GM12878 (cell line): Measurements from ENCODE around the gene ADAMTS18. TPM values are rescaled to one million over a fixed set of nuclear protein-coding genes. Genes with fewer than 3 reads are reported as not detected.

ENCODE experiments used
- ATAC-seq: fragments of 200-7000 bp; cut with Tn5 transposase; 3 replicates; pipeline ENCODE4 v1.9.1; 2020; ENCODE audit warnings: mild to moderate bottlenecking, moderate library complexity
- BruUV-seq: library from RNA; stranded (reverse); fragments of 400-500 nt; replicated peaks from 2 replicates; lab custom pipeline; 2021; lab: Mats Ljungman, UMichigan
- CTCF ChIA-PET: fragments of 300-600 bp; sonication (Branson Sonifier 250); formaldehyde crosslinking; extraction: SDS; loops from one replicate; lab custom pipeline; 2021; ENCODE audit warnings: inconsistent platforms; lab: Yijun Ruan, JAX
- POLR2A ChIA-PET: fragments of 350-600 bp; formaldehyde crosslinking; extraction: SDS; loops from one replicate; lab custom pipeline; 2021; ENCODE audit warnings: inconsistent platforms; lab: Charles Lee
- RAD21 ChIA-PET: fragments of 300-600 bp; sonication (Branson Sonifier 250); formaldehyde crosslinking; loops from one replicate; lab custom pipeline; 2023; ENCODE audit warnings: antibody characterized with exemption; ENCODE audit not compliant: unreplicated experiment; lab: Charles Lee
- SMC1A ChIA-PET: fragments of 300-600 bp; sonication (Branson Sonifier 250); formaldehyde crosslinking; loops from one replicate; lab custom pipeline; 2023; ENCODE audit not compliant: unreplicated experiment, uncharacterized antibody; lab: Charles Lee
- DNase-seq: peaks from one replicate; pipeline ENCODE4 v3.0.0-alpha.2; 2011; ENCODE audit warnings: low read depth, low spot score
- FAIRE-seq: peaks from 3 replicates; lab custom pipeline; 2011; peaks lifted over from hg19 to GRCh38; lab: Jason Lieb, UNC
- H2AFZ ChIP-seq: 2 replicates; pipeline ENCODE4 v1.6.0; 2011; ENCODE audit warnings: low read depth, low read length, control low read depth; ENCODE audit not compliant: control insufficient read depth
- H3K27ac ChIP-seq: 2 replicates; pipeline ENCODE4 v1.5.1; 2011; ENCODE audit warnings: control low read depth; ENCODE audit not compliant: control insufficient read depth, insufficient read depth
- H3K27me3 ChIP-seq, 2 experiments: replicated peaks in 1 of 2; 2 replicates each; pipeline versions ENCODE4 v1.6.0 to v1.6.1; 2011; ENCODE audit warnings: low read length in 1 of 2; ENCODE audit not compliant: control insufficient read depth in 2 of 2, insufficient read depth in 2 of 2
- H3K36me3 ChIP-seq, 2 experiments: 2 replicates each; pipeline ENCODE4 v1.5.1; 2011; ENCODE audit warnings: low read length in 1 of 2; ENCODE audit not compliant: control insufficient read depth in 2 of 2, insufficient read depth in 2 of 2
- H3K4me1 ChIP-seq: 2 replicates; pipeline ENCODE4 v1.6.1; 2011; ENCODE audit warnings: mild to moderate bottlenecking, low read length, moderate library complexity, mixed read lengths; ENCODE audit not compliant: control insufficient read depth, insufficient read depth
- H3K4me2 ChIP-seq: 2 replicates; pipeline ENCODE4 v1.6.0; 2011; ENCODE audit warnings: control low read depth; ENCODE audit not compliant: control insufficient read depth, insufficient read depth
- H3K4me3 ChIP-seq: fragments of 200-600 bp; sonication (generic); 2 replicates; pipeline ENCODE4 v1.5.1; 2016
- H3K79me2 ChIP-seq: 2 replicates; pipeline ENCODE4 v1.6.0; 2011; ENCODE audit warnings: low read length; ENCODE audit not compliant: control insufficient read depth, insufficient read depth
- H3K9ac ChIP-seq: 2 replicates; pipeline ENCODE4 v1.8.0; 2011; ENCODE audit warnings: low read length, control low read depth, mixed read lengths; ENCODE audit not compliant: control insufficient read depth, insufficient read depth
- H3K9me3 ChIP-seq: replicated peaks from 3 replicates; pipeline ENCODE4 v1.5.1; 2011; ENCODE audit warnings: mild to moderate bottlenecking, low read length; ENCODE audit not compliant: control insufficient read depth, insufficient read depth
- H4K20me1 ChIP-seq: 2 replicates; pipeline ENCODE4 v1.6.0; 2011; ENCODE audit not compliant: control insufficient read depth, insufficient read depth
- BRCA1 ChIP-seq: IDR thresholded peaks from 2 replicates; pipeline ENCODE4 v1.6.1; 2011; ENCODE audit warnings: low read depth, low read length, improper control_type of control experiment
- E2F8 ChIP-seq: fragments of 450-650 bp; IDR thresholded peaks from 2 replicates; pipeline ENCODE4 v1.6.1; 2018; ENCODE audit warnings: mild to moderate bottlenecking, low read depth, moderate library complexity; ENCODE audit not compliant: partially characterized antibody
- IKZF2 ChIP-seq, 2 experiments: fragments of 450-650 bp; IDR thresholded peaks; 2 replicates each; pipeline ENCODE4 v1.6.1; 2017; ENCODE audit warnings: mild to moderate bottlenecking in 2 of 2, moderate library complexity in 2 of 2
- KDM1A ChIP-seq: fragments of 200-600 bp; sonication (generic); IDR thresholded peaks from 2 replicates; pipeline ENCODE4 v1.6.1; 2016; ENCODE audit warnings: borderline replicate concordance
- KLF5 ChIP-seq: fragments of 450-650 bp; IDR thresholded peaks from 2 replicates; pipeline ENCODE4 v1.6.1; 2014; ENCODE audit warnings: mild to moderate bottlenecking; ENCODE audit not compliant: partially characterized antibody
- MTA3 ChIP-seq: IDR thresholded peaks from 2 replicates; pipeline ENCODE4 v1.6.1; 2012; ENCODE audit warnings: low read length, inconsistent platforms, borderline replicate concordance
- NFYA ChIP-seq: IDR thresholded peaks from 2 replicates; pipeline ENCODE4 v1.6.1; 2011; ENCODE audit warnings: low read depth, mild to moderate bottlenecking, low read length, improper control_type of control experiment, borderline replicate concordance
- PML ChIP-seq: IDR thresholded peaks from 2 replicates; pipeline ENCODE4 v1.6.1; 2012; ENCODE audit warnings: low read length, inconsistent platforms
- POLR2AphosphoS2 ChIP-seq: IDR thresholded peaks from 2 replicates; pipeline ENCODE4 v1.6.1; 2011; ENCODE audit warnings: low read depth, mild to moderate bottlenecking, low read length, improper control_type of control experiment, moderate library complexity
- PRDM15 ChIP-seq: fragments of 450-650 bp; formaldehyde crosslinking; IDR thresholded peaks from 2 replicates; pipeline ENCODE4 v1.4.0; 2020; ENCODE audit warnings: mild to moderate bottlenecking, moderate library complexity
- TCF7 ChIP-seq: IDR thresholded peaks from 2 replicates; pipeline ENCODE4 v1.6.1; 2014; ENCODE audit warnings: antibody characterized with exemption, borderline replicate concordance
- ZBTB11 ChIP-seq: fragments of 450-650 bp; formaldehyde crosslinking; IDR thresholded peaks from 2 replicates; pipeline ENCODE4 v1.5.0; 2022; ENCODE audit warnings: mild to moderate bottlenecking, missing genetic modification characterization
- ZNF274 ChIP-seq: IDR thresholded peaks from one replicate; pipeline ENCODE4 v1.8.0; 2011; ENCODE audit not compliant: insufficient read length, insufficient read depth
- WGBS: methylation state at CpG from one replicate; pipeline ENCODE4 v1.1.6; 2016; ENCODE audit warnings: low lambda C conversion rate; ENCODE audit not compliant: insufficient replicate concordance, insufficient coverage; ENCODE audit errors: missing lambda C conversion rate; 5-methylcytosine and 5-hydroxymethylcytosine counted together
- in situ Hi-C: fragments of 300-500 bp; cut with MboI; formaldehyde crosslinking; loops from 9 replicates; pipeline ENCODE4 v1.14.3; 2018; ENCODE audit warnings: mixed read lengths
- intact Hi-C: fragments of 100-400 bp; cut with micrococcal nuclease; formaldehyde crosslinking; loops from one replicate; pipeline ENCODE4 v1.14.2; 2022; ENCODE audit not compliant: unreplicated experiment
- polyA plus RNA-seq, 11 experiments: library from polyadenylated mRNA; depleted of rRNA in 4 of 11; unstranded in 6 of 11; stranded (reverse) in 5 of 11; fragments of >200 nt; fragmentation: Nextera tagmentation in 4 of 11; fragmentation: Illumina TruSeq in 1 of 11; extraction: Ambion mirVana in 4 of 11; extraction: Trizol in 1 of 11; gene quantifications; 1 replicate in 1 of 11; 2 replicates in 10 of 11; pipeline versions ENCODE4 v1.2.1 to v1.2.3, GENCODE V29; 2011 to 2016; ENCODE audit warnings: inconsistent platforms in 2 of 11, missing spikeins in 2 of 11, low read depth in 1 of 11
- total RNA-seq, 4 experiments: library from RNA; depleted of rRNA in 3 of 4; stranded (reverse); fragments of >200 nt in 3 of 4; fragmentation: Illumina TruSeq in 1 of 4; extraction: Trizol in 1 of 4; gene quantifications; 2 replicates each; pipeline versions ENCODE4 v1.2.1 to v1.2.3, GENCODE V29; 2013 to 2021

The ADAMTS18 gene
- total and polyA plus RNA-seq, 10 of the 15 experiments (the other 5 are each of a cell fraction or from before 2014, with no cell fraction given), result not detected

GRCh38 chr16:77375396-77375795 is 59.4 kb downstream of the ADAMTS18 start:
- no peaks in the 10 kb centered on the region for H3K9me3 ChIP-seq
- intact Hi-C loops, result no loop called here
- POLR2A ChIA-PET, result no interaction called here
- in situ Hi-C loops, result loop anchor here (5.0 kb wide), 1 partner anchor 138 kb away; no protein-coding TSS in a partner anchor
- RAD21 ChIA-PET, result interaction anchor here (0.6 kb wide), 1 partner anchor 209 kb away, joined by 5 read pairs; no protein-coding TSS in a partner anchor
- H3K27me3 ChIP-seq, result no peaks in the 10 kb centered on the region; a peak in 1 of 4 replicates
- no peak overlapping the region for H2AFZ ChIP-seq
- no peaks in the 10 kb centered on the region for H3K79me2 ChIP-seq
- CTCF ChIA-PET, result interaction anchor here (0.5 to 1.3 kb wide), 2 partner anchors 9 to 347 kb away, joined by 3 read pairs; partner anchors contain the start of gene NUDT7
- no peak for ATAC-seq
- H3K4me3 ChIP-seq, result no peak overlapping the region
- H3K9ac ChIP-seq, result no peak overlapping the region
- WGBS, result 62% methylated on average over 7 of the region's 7 CpGs
- SMC1A ChIA-PET, result no interaction called here
- no peak overlapping the region for H3K4me2 ChIP-seq
- no peak for DNase-seq
- no peaks in the 10 kb centered on the region for H4K20me1 ChIP-seq
- BruUV-seq, result no TSS peak
- no peak for FAIRE-seq
- no peaks in the 10 kb centered on the region for H3K36me3 ChIP-seq
- H3K4me1 ChIP-seq, result no peaks in the 10 kb centered on the region
- H3K27ac ChIP-seq, result no peak overlapping the region
- TF ChIP-seq PML (no peak), NFYA (no peak), PRDM15 (no peak), KDM1A (no peak), TCF7 (no peak), POLR2AphosphoS2 (no peak), KLF5 (no peak), IKZF2 (IDR thresholded peaks at IDR 0.05) (no peak), E2F8 (no peak), ZNF274 (no peak), BRCA1 (no peak), ZBTB11 (no peak), MTA3 (no peak)
